GM18868 (cell line): Measurements from ENCODE around the gene LRRC74A.
A peak's percentile ranks its signal among the peaks of the same experiment; 100 is the strongest.

Experiments used
- ATAC-seq: cut with Tn5 transposase; IDR thresholded peaks from one replicate; pipeline ENCODE4 v1.9.1; 2021; ENCODE audit warnings: mild to moderate bottlenecking, moderate library complexity; ENCODE audit not compliant: unreplicated experiment

Gene LRRC74A

DNA sequence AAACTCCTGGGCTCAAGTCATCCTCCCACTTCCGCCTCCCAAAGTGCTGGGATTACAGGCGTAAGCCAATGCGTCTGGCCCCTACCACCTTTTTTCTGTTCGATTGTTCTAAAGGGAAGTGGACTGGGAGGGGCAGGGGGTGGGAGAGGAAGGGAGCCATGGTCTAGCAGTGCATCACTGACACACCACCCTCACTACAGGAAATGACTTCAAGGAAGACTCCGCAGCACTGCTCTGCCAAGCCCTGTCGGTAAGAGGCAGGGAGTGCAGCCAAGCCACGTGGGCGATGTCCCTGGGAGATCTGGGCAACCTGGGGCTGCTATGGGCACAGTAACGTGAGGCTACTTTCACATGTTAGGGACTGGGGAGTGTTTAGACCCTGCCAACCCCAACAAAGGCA, 18.0 kb downstream of the LRRC74A start:
- ATAC-seq: peak; percentile 53

DNA sequence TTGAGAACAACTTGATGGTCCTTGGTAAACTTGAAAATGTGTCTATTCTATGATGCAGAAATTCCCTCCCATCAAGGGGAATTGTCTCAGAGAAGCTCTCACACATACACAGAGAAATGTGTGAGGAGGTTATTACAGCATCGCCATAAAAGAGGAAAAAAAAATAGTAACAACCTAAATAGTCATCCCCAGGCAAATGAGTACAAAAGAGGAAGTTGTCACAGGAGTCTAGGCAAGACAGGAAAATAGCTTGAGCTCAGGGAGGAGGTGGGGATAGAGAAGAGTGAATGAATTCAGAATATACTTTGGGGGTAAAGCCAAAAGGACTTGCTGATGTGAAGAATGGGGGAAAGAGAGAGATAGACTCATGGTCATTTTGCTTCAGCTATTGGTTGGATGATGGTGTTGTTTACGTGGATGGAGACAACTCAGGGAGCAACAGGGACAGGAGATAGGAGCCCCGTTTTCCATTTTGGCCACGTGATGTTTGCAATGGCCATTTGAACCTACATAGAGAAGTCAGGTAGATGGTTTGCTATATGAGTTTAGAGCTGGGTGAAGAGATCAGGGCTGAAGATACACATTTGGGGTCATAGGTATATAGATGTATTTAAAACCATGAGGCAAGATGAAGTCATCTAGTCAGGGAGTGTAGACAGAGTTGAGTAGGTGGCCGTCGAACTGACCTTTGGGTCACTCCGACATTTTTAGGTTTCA, 20.3 kb downstream of the LRRC74A start:
- ATAC-seq: no peak

DNA sequence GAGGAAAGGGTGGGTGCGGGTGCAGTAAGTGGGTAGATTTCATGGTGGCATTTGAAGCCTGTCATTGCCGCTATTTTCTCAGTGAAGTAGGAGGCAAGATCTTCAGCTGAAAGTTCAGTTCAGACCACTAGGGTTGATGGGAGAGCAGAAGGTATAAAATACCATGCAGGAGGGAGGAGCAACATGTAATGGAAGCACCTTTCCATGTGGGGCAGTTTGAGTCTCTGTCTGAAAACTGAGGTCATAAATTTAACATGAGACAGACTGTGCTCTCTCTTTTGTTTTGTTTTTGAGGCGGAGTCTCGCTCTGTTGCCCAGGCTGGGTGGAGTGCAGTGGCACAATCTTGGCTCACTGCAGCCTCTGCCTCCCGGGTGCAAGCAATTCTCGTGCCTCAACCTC, 22.7 kb downstream of the LRRC74A start:
- no peak for ATAC-seq

DNA sequence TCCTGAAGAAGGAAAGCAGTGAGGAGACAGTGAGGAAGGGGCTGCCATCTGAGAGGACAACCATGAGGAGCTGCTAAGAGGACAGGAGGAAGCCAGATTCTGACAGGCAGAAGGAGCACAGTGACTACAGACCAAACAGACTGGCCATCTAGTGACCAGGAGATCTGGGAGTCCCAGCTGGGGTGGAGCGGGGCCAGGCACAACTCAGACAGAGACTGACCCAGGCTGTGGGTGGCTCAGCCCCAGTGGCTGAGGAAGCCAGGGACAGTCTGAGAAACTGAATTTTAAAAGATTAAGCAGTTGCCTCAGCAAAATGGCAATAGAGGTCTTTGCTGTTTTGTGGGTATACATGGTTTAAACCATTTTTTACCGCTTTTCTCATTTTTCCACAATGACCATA, 28.9 kb downstream of the LRRC74A start:
- ATAC-seq: no peak

DNA sequence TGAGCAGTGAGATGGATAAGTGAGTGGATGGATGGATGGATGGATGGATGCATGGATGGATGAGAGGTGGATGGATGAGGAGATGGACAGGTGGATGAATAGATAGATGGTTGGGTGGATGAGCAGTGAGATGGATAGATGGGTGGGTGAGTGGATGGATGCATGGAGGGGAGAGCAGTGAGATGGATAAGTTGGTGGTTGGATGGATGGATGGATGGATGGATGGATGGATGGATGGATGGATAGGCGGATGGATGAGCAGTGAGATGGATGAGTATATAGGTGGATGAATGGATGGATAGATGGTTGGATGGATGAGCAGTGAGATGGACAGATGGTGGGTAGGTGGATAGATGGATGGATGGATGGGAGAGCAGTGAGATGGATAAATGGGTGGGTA, 30.6 kb downstream of the LRRC74A start:
- no peak for ATAC-seq

DNA sequence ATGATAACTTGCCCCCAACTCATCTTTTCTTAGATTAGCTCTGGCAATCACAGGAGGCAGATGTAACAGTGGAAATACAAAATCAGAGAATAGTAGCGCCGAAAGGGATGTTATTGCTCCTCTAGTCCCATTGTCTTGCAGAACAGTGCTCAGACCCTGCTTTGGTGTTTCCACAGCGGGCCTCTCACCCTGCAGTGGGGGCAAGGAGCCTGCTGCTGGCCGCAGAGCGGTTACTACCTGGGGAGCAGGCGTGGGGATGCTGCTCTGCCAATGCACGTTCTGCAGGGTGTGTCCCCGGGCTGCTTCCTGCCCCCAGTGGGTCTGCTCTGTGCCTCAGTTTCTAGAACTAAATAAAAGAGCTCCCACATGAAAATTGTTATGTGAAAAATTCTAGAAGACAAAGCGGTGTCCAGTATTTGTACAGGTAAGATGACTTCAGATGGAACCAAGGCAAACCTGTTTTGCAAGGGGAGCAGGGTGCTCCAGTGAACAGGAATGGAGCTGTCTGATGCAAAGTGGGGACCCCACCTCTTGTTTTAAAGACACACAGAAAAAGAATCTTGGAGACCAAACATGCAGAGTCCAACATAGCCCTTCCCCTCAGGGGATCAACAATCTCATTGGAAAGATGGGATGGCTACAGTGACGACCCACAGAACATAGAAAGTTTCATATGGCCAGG, 35.5 kb downstream of the LRRC74A start:
- ATAC-seq: no peak

DNA sequence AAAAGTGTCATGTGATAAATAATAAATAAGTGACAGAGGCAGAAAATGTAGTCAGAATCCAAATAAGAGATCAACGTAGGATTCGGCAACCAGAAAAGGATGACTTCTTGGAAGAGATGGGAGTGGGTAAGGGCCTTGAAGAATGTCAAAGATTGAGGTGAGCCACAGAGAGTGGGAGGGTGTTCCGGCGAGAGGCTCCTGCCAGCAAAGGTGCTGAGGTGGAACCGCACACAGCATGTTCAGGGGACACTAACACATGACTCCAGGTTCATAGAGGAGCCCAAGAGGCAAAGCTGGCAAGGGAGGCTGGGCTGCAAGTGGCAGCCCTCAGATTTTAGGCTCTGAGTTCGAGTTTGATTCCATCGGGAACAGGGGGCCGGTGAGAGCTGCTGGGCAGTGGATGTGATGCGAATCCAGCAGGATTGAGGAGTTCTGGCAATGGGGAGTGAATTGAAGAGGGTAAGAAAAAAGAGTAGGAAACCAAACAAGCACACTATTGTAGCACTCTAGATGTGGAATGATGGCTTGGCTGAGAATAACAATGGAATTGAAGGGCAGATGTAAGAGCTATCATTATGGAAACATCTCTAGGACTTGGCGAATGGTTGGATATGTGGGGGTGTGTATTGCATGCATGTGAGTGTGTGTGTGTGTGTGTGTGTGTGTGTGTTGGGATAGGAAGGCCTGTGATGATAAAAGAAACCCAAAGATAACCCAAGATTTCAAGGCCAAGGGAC, 36.5 kb downstream of the LRRC74A start:
- ATAC-seq: no peak

DNA sequence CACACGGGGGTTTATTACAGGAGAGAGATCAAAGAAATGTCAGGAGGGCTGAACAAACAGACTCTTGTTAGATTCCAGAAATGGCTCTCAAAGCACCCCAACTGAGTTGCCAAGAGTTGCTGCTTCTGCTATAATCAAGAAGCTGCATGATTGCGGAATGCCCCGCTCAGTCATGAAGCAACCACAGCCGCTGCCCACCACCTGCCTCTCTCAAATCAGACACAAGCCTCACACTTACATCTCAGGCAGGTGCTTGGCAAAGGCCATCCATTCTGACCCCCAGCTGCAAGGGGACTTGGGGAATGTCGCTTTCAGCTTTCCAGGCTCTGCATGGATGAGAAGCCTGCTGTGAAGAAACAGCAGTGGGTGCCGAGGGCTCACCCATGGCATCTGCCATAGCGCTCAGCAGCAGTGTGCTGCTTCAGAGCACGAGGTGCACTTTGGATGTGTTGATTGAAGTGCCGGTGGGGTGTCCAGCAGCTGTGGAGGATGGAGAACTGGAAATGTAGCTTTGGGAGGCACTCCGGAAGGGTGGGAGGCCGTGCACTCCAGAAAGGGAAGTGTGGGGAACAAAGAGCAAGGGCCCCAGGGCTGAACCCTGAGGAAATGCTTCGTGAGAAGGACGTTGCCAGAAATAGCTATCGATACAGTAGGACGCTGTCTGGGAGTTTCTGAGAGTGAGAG, 37.7 kb downstream of the LRRC74A start:
- peak; percentile 52 for ATAC-seq

DNA sequence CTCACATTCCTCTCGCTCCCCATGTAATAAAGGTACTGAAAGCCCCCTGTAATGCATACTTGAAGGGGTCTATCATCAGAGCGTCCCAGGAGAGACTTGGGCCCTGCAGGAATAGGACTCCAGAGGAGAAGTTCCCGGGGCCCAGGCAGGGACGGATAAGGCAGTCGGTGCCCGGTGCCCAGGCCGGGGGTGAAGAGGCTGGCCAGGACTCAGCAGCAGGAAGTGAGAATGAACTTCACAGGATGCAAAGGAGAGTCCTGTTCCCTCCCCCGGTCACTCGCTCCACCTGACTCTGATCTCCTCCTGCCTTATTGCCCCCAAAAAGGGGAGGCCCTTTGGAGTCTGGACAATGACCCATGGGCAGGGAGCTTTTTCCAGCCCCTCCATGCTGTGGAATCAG, 40.2 kb downstream of the LRRC74A start:
- no peak for ATAC-seq

DNA sequence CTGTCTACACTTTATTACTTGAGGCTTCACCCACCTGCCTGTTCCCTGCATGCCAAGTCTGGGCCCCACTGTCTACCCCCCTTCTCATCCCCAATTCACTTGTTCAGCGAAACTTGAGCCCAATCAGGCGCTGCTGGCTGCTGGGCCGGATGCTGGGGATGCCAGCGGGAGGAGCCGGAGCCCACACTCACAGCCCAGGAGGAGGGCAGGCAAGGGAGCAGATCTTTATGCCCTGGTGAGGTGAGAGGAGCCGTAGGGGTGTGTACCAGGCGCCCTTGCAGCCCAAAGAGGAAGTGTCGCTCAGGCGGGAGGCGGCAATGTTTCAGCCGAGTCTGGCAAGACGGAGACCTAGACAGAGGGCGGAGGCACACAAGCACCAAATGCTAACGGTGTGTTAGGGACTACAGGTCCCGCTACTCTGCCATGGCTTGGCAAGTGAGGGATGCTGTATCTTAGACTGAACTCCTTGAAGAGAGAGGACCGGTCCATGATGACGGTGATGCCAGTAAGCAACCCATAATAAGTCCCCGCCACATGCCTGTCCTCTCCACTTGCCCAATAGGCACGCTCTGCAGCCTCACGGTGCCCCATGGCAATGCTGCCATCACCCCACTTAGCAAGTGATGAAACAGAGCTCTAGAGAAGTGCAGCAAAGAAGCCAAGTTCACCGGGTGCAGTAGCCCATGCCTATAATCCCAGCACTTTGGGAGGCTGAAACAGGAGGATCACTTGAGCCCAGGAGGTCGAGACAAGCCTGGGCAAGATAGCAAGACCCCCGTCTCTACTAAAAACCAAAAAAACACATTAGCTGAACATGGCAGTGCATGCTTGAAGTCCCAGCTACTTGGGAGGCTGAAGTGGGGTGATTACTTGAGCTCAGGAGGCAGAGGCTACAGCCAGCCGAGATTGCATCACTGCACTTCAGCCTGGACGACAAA, 41.6 kb downstream of the LRRC74A start:
- no peak for ATAC-seq

DNA sequence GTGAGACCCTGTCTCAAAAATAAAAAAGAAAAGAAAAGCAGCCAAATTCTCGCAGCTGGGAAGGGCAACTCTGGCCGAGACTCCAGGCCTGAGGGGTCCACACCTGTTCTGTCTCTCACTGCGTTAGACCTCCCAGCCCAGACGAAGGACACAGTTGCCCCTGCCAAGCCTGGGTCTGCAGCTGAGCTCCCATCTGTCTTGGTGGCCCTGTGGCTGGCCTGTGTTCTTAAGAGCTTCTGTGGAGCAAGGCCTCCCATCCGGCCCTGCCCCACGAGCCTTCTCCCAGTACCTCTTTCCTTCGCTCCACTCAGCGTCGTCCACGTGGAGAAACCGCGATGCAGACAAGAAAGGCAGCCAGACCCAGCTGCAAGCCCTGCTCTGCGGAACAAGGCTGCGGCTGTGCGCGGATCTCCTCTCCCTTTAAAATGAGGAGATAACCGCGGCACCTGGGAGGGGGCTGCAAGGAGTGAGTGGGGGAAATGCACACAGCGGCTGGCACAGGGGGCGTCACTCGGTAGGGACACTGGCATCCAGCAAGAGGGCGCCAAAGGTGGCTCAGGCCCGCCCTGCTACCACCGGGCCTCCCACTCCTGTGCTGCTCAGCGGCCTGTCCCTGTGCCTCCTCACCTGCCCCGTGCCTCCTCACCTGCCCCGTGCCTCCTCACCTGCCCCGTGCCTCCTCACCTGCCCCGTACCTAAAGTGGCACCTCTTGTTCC, 42.4 kb downstream of the LRRC74A start:
- no peak for ATAC-seq

DNA sequence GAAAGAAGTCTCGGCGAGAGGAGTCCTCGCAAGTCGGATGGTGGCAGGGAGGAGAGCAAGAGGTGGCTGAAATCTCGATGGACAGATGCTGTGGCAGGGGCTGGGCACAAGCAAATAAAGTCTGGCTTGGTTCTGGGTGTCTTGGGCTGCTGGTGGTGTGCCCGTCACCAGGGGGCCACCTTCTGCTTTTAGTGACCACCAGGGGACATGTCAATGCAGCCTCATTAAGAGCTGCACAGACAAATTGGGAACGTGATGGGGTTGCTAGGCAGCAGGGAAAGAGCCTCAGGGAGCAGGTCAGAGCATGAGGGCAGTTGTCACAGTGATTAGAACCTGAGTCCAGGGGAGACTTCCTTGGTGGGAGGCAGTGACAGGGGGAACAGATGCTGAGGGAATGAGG, 44.0 kb downstream of the LRRC74A start:
- no peak for ATAC-seq

DNA sequence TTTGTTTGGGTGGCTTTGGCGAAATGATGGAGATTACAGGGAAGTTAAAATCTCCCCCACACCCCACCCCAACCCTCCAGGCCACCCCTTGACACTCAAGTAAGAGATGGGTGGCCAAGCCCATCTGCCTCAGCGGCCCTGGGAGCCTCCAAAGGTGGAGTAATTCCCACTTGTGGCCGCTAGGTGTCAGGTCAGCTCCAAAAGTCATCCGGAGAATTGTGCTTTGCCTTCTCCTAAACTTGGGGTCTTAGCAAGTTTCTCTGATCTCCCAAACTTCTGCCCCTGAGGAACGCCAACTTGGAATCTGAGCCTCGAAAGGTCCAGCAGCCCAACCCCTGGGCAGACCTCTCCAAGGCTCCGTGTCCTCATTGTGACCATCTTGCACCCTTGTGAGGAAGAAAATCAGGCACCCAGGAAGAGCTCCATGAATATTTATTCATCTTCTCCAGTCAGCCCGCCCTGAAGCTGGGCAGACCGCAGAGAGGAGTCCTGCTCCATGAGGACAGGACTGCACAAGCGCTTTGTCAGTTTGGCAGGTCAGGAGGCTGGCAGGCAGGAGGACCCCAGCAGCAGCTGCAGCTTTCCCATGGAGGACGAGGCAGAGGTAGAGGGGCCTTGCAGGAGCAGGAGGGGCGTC, 46.7 kb downstream of the LRRC74A start:
- peak; percentile 42 for ATAC-seq

DNA sequence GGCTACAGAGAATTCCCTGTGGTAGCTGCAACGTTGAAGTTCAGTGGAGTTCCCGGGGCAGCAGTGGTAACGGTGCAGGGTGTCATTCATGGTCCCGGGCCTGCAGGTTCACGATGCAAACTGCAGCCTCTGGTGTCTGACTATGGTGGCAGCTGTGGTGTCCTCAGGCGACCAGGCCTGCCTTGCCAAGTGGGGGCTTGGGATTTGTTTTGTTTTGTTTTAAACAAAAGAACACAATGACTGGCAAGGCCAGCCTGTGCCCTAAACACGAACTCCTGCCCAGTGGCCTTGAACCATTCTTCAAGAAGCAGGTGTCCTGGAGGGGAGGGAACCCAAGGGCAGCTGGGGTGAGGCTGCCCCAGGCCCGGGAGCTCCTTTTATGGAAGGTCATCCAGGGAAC, 48.5 kb downstream of the LRRC74A start:
- ATAC-seq: no peak

DNA sequence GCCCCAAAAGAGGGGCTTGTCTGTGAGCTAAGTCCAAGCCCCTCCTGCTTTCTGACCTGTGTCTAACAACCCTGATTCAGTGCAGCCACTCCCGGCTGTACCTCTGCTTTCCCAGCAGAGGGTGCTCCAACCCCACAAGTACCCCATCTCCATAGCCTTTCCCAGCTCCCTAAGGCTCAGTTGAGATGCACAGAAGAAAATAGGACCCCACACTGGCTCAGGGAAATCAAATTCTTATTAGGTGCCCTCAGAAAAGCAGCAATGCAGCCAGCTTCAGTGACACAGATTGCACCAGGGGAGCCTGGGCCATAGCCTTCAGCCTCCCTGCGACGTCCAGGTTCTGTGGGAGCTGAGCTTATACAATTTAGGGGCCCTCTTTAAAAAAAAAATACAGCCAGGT, 49.9 kb downstream of the LRRC74A start:
- no peak for ATAC-seq

DNA sequence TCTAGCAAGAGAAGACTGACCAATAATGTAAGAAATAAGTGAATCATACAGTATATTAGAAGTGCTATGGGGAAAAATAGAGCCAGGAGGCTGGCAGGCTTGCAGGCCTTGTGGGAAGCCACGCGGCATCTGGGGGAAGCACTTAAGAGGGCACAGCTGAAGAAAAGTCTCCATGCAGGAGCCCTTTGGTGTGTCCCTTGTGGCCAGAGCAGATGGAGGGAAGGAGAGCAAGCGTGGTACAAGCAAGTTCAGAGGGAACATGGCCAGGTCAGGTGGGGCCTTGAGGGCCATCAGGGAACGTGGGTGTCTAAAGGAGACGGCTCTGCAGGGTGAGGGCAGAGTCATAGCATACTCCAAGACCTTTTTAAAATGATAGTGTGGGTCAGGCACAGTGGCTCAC, 51.7 kb downstream of the LRRC74A start:
- ATAC-seq: no peak

DNA sequence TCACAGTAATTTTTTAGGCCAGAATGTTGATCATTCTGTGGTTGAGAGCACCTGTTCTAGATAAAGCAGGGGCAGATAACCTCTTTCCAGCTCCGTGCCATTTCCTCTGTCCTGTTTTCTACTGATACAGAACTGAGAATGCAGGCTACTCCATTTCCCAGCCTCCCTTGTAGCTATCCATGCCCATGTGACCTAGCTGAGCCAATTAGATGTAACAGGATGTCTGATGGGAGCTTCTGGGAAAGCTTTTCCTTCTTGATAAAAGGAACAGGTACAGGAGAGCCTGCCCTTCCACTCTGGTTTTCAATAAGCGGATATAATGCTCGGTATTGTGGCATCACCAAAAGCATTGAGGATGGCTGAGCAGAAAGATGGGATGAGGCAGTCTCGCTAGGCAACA, 54.2 kb downstream of the LRRC74A start:
- ATAC-seq: no peak

DNA sequence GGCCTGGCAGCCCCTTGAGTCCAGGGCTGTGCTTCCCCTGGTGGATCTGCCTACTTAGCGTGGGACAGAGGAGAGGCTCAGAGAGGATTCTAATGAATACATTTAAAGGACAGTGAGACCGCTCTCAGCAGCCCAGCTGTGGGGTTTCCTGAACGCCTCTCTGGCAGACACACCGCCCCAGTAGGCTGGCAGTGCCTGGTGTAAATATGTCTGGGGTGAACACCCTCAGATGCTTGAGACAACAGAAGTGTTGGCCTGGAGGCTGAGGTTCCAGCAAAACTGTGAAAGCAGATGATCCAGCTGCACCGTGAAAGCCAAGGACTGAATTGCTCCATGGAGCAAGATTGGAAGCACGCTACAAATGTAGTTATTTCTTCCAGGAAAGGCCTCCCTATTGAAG, 55.1 kb downstream of the LRRC74A start:
- ATAC-seq: no peak

DNA sequence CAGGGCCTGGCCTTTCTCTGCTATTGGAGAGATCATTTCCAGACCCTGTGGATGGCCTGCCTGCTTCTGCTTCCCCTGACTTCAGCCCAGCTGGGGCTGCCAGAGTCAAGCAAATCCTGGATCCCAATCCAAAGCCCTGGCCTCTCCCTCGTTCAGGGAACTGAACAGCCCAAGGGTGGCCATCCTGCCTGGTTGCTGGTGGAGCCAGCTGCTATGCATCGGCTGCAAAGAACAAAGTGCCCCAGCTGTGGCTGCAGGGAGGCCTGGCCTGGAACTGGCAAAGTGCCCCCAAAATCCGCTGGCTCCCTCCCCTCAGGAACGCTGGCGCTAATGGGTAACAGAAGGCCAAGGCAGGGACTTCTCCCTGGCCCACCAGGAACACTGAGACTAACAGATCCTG, 56.4 kb downstream of the LRRC74A start:
- no peak for ATAC-seq
